Small intestine (tissue), 7 donors: ENCODE data around the gene EXOSC2. TPM values are rescaled to one million over a fixed set of nuclear protein-coding genes. Genes with fewer than 3 reads are reported as not detected.
A peak's percentile ranks its signal among the peaks of the same experiment; 100 is the strongest.

Source experiments
- DNase-seq, 2 donors: peaks; one replicate each; pipeline versions ENCODE4 v3.0.0 to v3.0.0-alpha.2; 2013
- FAIRE-seq: peaks from 2 replicates; lab custom pipeline; 2012; peaks lifted over from hg19 to GRCh38; lab: Jason Lieb, UNC
- H3K27ac ChIP-seq, 3 donors: one replicate each; pipeline ENCODE4 v1.5.1; 2013; ENCODE audit warnings: low read length in 2 of 3, mild to moderate bottlenecking in 2 of 3, control low read depth in 1 of 3, inconsistent platforms in 1 of 3, low read depth in 1 of 3, moderate library complexity in 1 of 3
- H3K27me3 ChIP-seq, 3 donors: one replicate each; pipeline ENCODE4 v1.6.1; 2013; ENCODE audit warnings: low read length in 3 of 3, inconsistent platforms in 1 of 3; ENCODE audit not compliant: control insufficient read depth in 3 of 3, insufficient read depth in 3 of 3
- H3K36me3 ChIP-seq, 3 donors: one replicate each; pipeline ENCODE4 v1.6.1; 2013; ENCODE audit warnings: low read length in 3 of 3, inconsistent platforms in 1 of 3, low read depth in 1 of 3, mild to moderate bottlenecking in 1 of 3, moderate library complexity in 1 of 3; ENCODE audit not compliant: control insufficient read depth in 3 of 3, insufficient read depth in 2 of 3
- H3K4me1 ChIP-seq, 3 donors: one replicate each; pipeline ENCODE4 v1.6.1; 2013; ENCODE audit warnings: low read length in 2 of 3, inconsistent platforms in 1 of 3, low read depth in 1 of 3, mild to moderate bottlenecking in 1 of 3, moderate library complexity in 1 of 3; ENCODE audit not compliant: control insufficient read depth in 3 of 3, insufficient read depth in 2 of 3
- H3K4me3 ChIP-seq, 3 donors: one replicate each; pipeline ENCODE4 v1.5.1; 2013; ENCODE audit warnings: low read length in 3 of 3, control low read depth in 1 of 3, inconsistent platforms in 1 of 3, low read depth in 1 of 3, mild to moderate bottlenecking in 1 of 3, moderate library complexity in 1 of 3
- H3K9me3 ChIP-seq, 2 donors: one replicate each; pipeline ENCODE4 v1.6.1; 2013; ENCODE audit warnings: low read depth in 1 of 2, low read length in 1 of 2; ENCODE audit not compliant: control insufficient read depth in 2 of 2, insufficient read depth in 1 of 2
- WGBS, 3 donors: extraction: QIAGEN DNeasy Blood & Tissue Kit; methylation state at CpG; one replicate each; pipeline ENCODE4 v1.1.7; 2013; 5-methylcytosine and 5-hydroxymethylcytosine counted together
- polyA plus RNA-seq, 4 donors: library from polyadenylated mRNA; stranded (reverse) in 3 of 4; unstranded in 1 of 4; fragments of 200-250 nt in 3 of 4; fragments of 120-200 nt in 1 of 4; gene quantifications; one replicate each; pipeline versions ENCODE4 v1.2.1 to v1.2.3, GENCODE V29; 2013
- donor health status: healthy with polysubstance abuse.
- donor health status: control.
- donor health status: control.
- donor health status: Bipolar disorder and iron deficiency.
- donor health status: healthy.

Gene EXOSC2
- polyA plus RNA-seq, 4 donors: 6.0 to 31.5 (median 14.9) TPM

DNA sequence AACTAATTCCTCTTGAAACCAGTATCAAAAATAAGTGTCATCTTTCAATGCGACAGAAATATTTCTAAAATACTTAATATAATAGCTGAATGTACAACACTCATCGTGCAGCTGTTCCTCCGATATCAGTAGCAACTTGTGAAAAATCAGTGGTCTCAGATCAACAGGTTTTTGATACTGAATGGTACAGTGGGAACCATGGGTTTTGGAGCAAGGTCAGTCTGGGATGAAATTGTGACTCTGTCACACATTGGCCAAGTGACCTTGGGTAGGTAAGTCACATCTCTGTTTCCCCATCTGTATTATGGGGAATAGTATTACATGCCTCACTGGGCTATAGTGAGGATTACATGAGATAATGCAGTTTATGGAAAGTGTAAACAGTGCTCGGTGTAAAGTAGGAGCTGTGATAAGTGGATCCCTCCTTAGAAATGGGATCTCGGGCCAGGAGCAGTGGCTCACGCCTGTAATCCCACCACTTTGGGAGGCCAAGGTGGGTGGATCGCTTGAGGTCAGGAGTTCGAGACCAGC is 17.3 kb downstream of the EXOSC2 start:
- 73 to 88% (median 85%) methylated on average over 8 of the region's 8 CpGs for WGBS, 3 donors
- FAIRE-seq (no peak), DNase-seq (no peak)
- no peaks in the 10 kb centered on the region for H3K27me3 ChIP-seq
- no peak overlapping the region for H3K4me3 ChIP-seq
- H3K4me1 ChIP-seq: no peaks in the 10 kb centered on the region
- peaks cover 0 to 2% (median 0%) of the 10 kb centered on the region in 3 donors for H3K36me3 ChIP-seq
- H3K27ac ChIP-seq: no peak overlapping the region
- H3K9me3 ChIP-seq: no peaks in the 10 kb centered on the region

DNA sequence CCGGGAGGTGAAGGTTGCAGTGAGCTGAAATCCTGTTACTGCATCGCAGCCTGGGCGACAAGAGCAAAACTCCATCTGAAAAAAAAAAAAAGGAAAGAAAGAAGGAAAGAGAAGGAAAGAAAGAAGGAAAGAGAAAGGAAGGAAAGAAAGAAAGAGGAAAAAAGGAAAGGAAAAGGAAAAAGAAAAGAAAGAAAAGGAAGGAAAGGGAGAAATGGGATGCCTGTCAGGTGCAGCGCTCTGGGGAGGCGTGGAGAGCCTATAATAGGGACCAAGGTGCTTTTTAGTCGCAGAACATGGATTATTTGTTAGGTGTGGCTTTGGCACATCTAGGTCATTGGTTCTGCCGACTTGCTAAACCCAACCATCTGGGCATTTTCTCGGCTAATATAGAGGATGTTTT is 17.9 kb downstream of the EXOSC2 start:
- no peak overlapping the region for H3K4me3 ChIP-seq
- no peaks in the 10 kb centered on the region for H3K36me3 ChIP-seq
- WGBS, 3 donors: 70 to 83% (median 79%) methylated on average over 8 of the region's 8 CpGs
- FAIRE-seq: no peak
- no peak for DNase-seq
- H3K9me3 ChIP-seq: no peaks in the 10 kb centered on the region
- peaks cover 0 to 3% (median 0%) of the 10 kb centered on the region in 3 donors for H3K4me1 ChIP-seq
- no peak overlapping the region for H3K27ac ChIP-seq
- H3K27me3 ChIP-seq: no peaks in the 10 kb centered on the region

DNA sequence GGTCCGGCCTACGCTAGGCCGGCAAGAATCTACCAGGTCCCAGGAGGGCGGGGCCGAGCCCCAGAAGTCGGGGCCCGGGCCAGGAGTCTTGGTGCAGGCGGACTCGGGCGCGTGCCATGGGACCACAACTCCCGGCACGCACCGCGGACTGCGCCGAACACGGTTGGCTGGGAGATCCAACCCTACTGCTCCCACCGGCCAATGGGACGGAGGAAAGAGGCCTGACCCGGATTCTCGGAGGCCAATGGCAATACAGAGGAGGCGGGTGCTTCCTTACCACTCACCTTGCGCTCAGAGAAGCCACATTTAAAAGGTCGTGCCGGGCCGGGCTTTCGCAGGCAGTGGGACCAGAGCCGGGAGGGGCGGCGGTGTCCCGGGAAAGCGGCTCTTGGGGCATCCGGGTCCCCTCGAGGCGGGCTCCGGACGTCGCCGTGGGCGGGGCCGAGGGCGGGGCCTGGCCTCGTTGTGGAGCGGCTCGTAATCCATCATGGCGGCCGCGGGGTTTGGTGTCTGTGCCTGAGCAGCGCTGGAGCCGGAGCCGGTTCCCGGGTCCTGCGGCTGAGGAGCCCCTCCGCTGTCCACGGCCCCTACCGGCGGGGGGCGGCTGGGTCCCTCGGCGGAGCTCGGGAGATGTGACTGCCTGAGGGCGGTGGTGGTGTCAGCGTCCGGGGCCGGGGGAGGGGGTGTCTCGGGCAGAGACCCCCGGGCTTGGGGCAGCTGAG is 19.1 kb downstream of the EXOSC2 start:
- no peaks in the 10 kb centered on the region for H3K27me3 ChIP-seq
- H3K4me1 ChIP-seq: peaks cover 0 to 5% (median 0%) of the 10 kb centered on the region in 3 donors
- H3K4me3 ChIP-seq: peak overlapping the region; percentile 74 to 91 (median 90)
- H3K9me3 ChIP-seq: no peaks in the 10 kb centered on the region
- H3K27ac ChIP-seq: peak overlapping the region; percentile 94 to 96 (median 95)
- no peaks in the 10 kb centered on the region for H3K36me3 ChIP-seq
- DNase-seq (peak; percentile 98 to 99), FAIRE-seq (no peak)
- 0 to 1% (median 0%) methylated on average over 52 to 68 of the region's 68 CpGs for WGBS, 3 donors

DNA sequence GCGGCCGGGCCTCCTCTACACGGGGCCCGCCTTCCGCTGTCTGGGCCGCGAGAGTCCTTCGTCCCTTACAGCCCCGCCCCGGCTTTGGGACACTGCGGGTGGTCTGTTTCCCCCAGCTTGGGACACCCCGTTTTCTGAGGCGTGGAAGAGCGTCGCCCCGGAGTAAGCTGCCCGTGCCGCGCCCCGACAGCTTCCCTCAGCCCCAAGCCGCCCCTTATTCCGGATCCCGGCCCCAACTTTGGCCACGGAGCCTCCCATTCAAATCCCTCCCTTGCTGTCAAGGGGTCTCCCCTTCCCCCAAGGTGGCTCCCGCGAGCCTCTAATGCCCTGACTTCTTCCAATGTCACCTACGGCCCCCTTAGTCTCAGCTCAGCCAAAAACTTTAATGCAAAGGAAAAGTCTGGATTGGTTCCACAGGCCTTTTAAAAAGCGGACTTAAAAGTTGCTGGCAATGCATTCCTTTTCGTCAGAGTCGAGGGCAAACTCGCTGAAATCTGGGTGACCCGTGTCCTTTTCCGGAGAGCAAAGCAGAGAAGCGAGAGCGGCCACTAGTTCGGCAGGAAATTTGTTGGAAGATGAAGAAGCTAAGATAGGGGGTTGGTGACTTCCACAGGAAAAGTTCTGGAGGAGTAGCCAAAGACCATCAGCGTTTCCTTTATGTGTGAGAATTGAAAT is 19.8 kb downstream of the EXOSC2 start:
- peak overlapping the region; percentile 94 to 96 (median 95) for H3K27ac ChIP-seq
- FAIRE-seq: no peak
- no peaks in the 10 kb centered on the region for H3K36me3 ChIP-seq
- peak; percentile 42 to 54 for DNase-seq
- H3K9me3 ChIP-seq: no peaks in the 10 kb centered on the region
- H3K4me3 ChIP-seq: peak overlapping the region; percentile 74 to 91 (median 90)
- H3K4me1 ChIP-seq: peaks cover 0 to 5% (median 0%) of the 10 kb centered on the region in 3 donors
- H3K27me3 ChIP-seq: no peaks in the 10 kb centered on the region
- WGBS, 3 donors: 0 to 2% (median 1%) methylated on average over 21 to 37 of the region's 37 CpGs

DNA sequence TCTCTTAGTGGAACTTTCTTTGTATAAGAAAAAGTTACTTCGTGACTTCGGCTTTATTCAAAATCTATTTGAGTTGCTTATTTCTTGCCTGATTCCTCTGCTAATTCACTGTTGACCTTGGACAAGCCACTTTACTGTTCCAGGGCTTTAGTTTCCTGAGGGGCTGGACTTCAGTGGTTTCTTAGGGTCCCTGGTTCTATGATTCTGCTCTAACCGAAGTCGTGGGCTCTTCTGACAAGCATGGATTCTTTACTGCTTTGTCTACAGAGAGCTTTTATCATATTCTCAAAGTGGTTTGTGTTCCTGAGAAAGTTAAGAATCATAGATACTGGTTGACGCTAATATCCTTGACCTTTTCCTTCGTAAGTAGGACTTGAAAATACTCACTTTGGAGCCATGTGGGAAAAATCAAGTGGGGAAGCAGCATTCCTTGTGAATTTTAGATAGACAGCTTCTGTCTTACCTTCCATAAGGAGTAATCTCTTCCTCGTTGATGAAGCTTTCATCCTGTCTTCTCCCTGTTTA is 21.1 kb downstream of the EXOSC2 start:
- WGBS, 3 donors: 9 to 30% (median 30%) methylated on average over 7 of the region's 7 CpGs
- Histone ChIP-seq H3K27me3 (no peaks in the 10 kb centered on the region), H3K9me3 (no peaks in the 10 kb centered on the region), H3K4me3 (peak overlapping the region; percentile 3 to 91 (median 74)), H3K27ac (no peak overlapping the region), H3K4me1 (peaks cover 0 to 5% (median 0%) of the 10 kb centered on the region in 3 donors), H3K36me3 (peaks cover 0 to 2% (median 0%) of the 10 kb centered on the region in 3 donors)
- peak; percentile 12 to 24 for DNase-seq
- FAIRE-seq: no peak

DNA sequence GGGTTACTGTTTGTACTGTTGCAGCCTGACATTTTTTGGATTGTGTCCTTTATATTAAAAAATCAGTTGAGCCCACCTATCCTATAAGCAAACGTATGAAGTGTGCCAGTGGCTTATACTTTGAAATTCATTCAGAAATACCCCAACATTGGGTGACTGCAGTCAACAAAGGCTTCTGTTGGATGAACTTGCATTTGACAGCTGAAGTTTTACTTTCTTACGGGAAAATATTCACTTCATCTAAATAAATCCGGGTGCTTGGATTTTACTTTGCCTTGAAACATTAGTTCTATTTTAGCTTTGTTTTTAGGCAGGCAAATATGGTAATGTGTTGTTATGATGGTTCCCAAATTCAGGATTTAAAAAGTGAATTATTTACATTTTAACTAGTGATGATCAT is 21.7 kb downstream of the EXOSC2 start:
- peak in 1 of 2 donors; percentile 18 for DNase-seq
- H3K27me3 ChIP-seq: no peaks in the 10 kb centered on the region
- no peak for FAIRE-seq
- 14 to 31% (median 20%) methylated on average over 3 of the region's 3 CpGs for WGBS, 3 donors
- peaks cover 0 to 5% (median 0%) of the 10 kb centered on the region in 3 donors for H3K4me1 ChIP-seq
- peak overlapping the region; percentile 13 to 91 (median 74) for H3K4me3 ChIP-seq
- no peaks in the 10 kb centered on the region for H3K9me3 ChIP-seq
- peaks cover 0 to 2% (median 0%) of the 10 kb centered on the region in 3 donors for H3K36me3 ChIP-seq
- H3K27ac ChIP-seq: no peak overlapping the region

DNA sequence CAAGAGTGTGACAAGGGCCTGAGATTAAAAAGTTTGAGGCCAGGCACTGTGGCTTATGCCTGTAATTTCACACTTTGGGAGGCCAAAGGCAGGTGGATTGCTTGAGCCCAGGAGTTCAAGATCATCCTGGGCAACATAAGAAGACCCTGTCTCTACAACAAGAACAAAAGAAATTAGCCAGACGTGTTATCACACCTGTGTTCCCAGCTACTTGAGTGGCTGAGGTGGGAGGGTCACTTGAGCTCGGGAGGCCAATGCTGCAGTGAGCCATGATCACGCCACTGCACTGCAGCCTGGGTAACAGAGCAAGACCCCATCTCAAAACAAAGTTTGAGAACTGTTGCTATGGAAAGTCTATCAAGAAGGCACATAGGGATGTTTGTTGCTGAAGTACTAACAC is 25.0 kb downstream of the EXOSC2 start:
- no peak for FAIRE-seq
- H3K36me3 ChIP-seq: peaks cover 0 to 4% (median 0%) of the 10 kb centered on the region in 3 donors
- no peak overlapping the region for H3K4me3 ChIP-seq
- H3K4me1 ChIP-seq: peaks cover 0 to 5% (median 0%) of the 10 kb centered on the region in 3 donors
- no peaks in the 10 kb centered on the region for H3K27me3 ChIP-seq
- no peak for DNase-seq
- 67 to 79% (median 72%) methylated on average over 3 of the region's 3 CpGs for WGBS, 3 donors
- H3K9me3 ChIP-seq: no peaks in the 10 kb centered on the region
- no peak overlapping the region for H3K27ac ChIP-seq

DNA sequence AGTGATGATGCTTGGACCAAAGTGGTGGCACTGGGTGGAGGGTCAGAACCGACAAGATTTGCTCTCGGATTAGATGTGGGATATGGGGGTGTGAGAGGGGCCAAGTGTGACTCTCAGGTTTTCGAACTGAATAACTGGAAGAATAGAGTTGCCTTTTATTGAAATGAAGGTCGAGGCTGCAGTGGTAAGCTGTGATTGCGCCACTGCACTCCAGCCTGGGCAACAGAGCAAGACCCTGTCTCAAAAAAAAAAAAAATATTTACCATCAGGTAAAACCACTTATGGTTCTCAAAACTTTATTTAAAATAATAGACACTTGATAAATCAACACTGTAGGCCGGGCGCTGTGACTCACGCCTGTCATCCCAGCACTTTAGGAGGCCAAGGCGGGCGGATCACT is 27.2 kb downstream of the EXOSC2 start:
- Histone ChIP-seq H3K27me3 (no peaks in the 10 kb centered on the region), H3K4me1 (peaks cover 0 to 5% (median 0%) of the 10 kb centered on the region in 3 donors), H3K9me3 (no peaks in the 10 kb centered on the region), H3K27ac (no peak overlapping the region), H3K36me3 (peaks cover 0 to 7% (median 0%) of the 10 kb centered on the region in 3 donors), H3K4me3 (no peak overlapping the region)
- DNase-seq (no peak), FAIRE-seq (no peak)
- whole genome bisulfite sequencing, 3 donors: 94 to 96% (median 95%) methylated on average over 10 of the region's 10 CpGs
